HCT116 (cell line): ENCODE data around the gene PLXNB3.

ENCODE experiments used
- CTCF ChIP-seq, 3 experiments: fragments of 200-600 bp in 1 of 3; sonication (generic) in 1 of 3; IDR thresholded peaks in 2 of 3; conservative IDR thresholded peaks in 1 of 3; 2 replicates each; pipeline ENCODE4 v1.5.1; 2012 to 2017; ENCODE audit warnings: low read depth in 2 of 3, low read length in 2 of 3, antibody characterized with exemption in 1 of 3, borderline replicate concordance in 1 of 3, control low read depth in 1 of 3, mild to moderate bottlenecking in 1 of 3, mixed read lengths in 1 of 3, mixed run types in 1 of 3, moderate library complexity in 1 of 3; ENCODE audit not compliant: insufficient read depth in 1 of 3
- POLR2A ChIP-seq: IDR thresholded peaks from 2 replicates; pipeline ENCODE4 v1.7.0; 2011; ENCODE audit warnings: borderline replicate concordance; ENCODE audit not compliant: insufficient read depth, insufficient read length; ENCODE audit errors: extremely low read depth

GRCh38 chrX:153772316-153773217 is 8.5 kb downstream of the PLXNB3 start:
- TF ChIP-seq CTCF (IDR thresholded peaks at IDR 0.05 in 2 of 3, conservative IDR thresholded peaks at IDR 0.05 in 1 of 3; ENCODE audit: borderline replicate concordance in 1 of 3, insufficient read depth in 1 of 3, low read depth in 2 of 3, low read length in 2 of 3): no peak
- TF ChIP-seq POLR2A: no peak
